ENCODE data around the gene LEMD1.
A peak's percentile ranks its signal among the peaks of the same experiment; 100 is the strongest.

Gene LEMD1

GRCh38 chr1:205441318-205441633, 19.4 kb upstream of the LEMD1 start:
- H3K4me1 Mint-ChIP-seq, result peaks cover 97% of the 10 kb centered on the region
- H3K27ac Mint-ChIP-seq, result peak overlapping the region; percentile 95 to 96 (median 96)
- H3K27me3 Mint-ChIP-seq (ENCODE audit: low read depth), result peaks cover 11% of the 10 kb centered on the region
- H3K36me3 Mint-ChIP-seq (ENCODE audit: low read depth), result no peaks in the 10 kb centered on the region
- TF ChIP-seq CTCF (IDR thresholded peaks at IDR 0.05; ENCODE audit: unreplicated experiment in 3 of 3), result no peak
- H3K4me3 Mint-ChIP-seq, result peak overlapping the region in 2 of 3 experiments; percentile 38 to 67
- H3K9me3 Mint-ChIP-seq, result no peaks in the 10 kb centered on the region

GRCh38 chr1:205440476-205441317, 18.8 kb upstream of the LEMD1 start:
- Mint-ChIP-seq H3K27me3 (ENCODE audit: low read depth) (peaks cover 14% of the 10 kb centered on the region), H3K4me3 (peak overlapping the region in 2 of 3 experiments; percentile 38 to 67), H3K36me3 (ENCODE audit: low read depth) (no peaks in the 10 kb centered on the region), H3K27ac (peak overlapping the region; percentile 95 to 96 (median 96)), H3K4me1 (peaks cover 97% of the 10 kb centered on the region), H3K9me3 (no peaks in the 10 kb centered on the region)
- TF ChIP-seq CTCF (IDR thresholded peaks at IDR 0.05; ENCODE audit: unreplicated experiment in 3 of 3), result no peak

GRCh38 chr1:205440121-205440475, 18.2 kb upstream of the LEMD1 start:
- Mint-ChIP-seq H3K4me3 (peak overlapping the region in 1 of 3 experiments; percentile 45), H3K9me3 (no peaks in the 10 kb centered on the region), H3K36me3 (ENCODE audit: low read depth) (no peaks in the 10 kb centered on the region), H3K27ac (peak overlapping the region; percentile 5 to 95 (median 84)), H3K27me3 (ENCODE audit: low read depth) (peaks cover 15% of the 10 kb centered on the region), H3K4me1 (peaks cover 95% of the 10 kb centered on the region)
- no peak for TF ChIP-seq CTCF (IDR thresholded peaks at IDR 0.05; ENCODE audit: unreplicated experiment in 3 of 3)

GRCh38 chr1:205438213-205439158, 16.6 kb upstream of the LEMD1 start:
- TF ChIP-seq CTCF (IDR thresholded peaks at IDR 0.05; ENCODE audit: unreplicated experiment in 3 of 3), result peak; percentile 37 to 63 (median 48)
- Mint-ChIP-seq H3K27me3 (ENCODE audit: low read depth) (peaks cover 14% of the 10 kb centered on the region), H3K9me3 (no peaks in the 10 kb centered on the region), H3K4me3 (peak overlapping the region; percentile 7 to 58 (median 29)), H3K4me1 (peaks cover 91% of the 10 kb centered on the region), H3K36me3 (ENCODE audit: low read depth) (no peaks in the 10 kb centered on the region), H3K27ac (peak overlapping the region; percentile 66 to 95 (median 84))

GRCh38 chr1:205437570-205437969, 15.7 kb upstream of the LEMD1 start:
- H3K9me3 Mint-ChIP-seq, result no peaks in the 10 kb centered on the region
- H3K27ac Mint-ChIP-seq, result peak overlapping the region in 2 of 3 experiments; percentile 77 to 95

More at GRCh38 chr1:205437570-205437969, 15.7 kb upstream of the LEMD1 start:
- H3K4me3 Mint-ChIP-seq, result peak overlapping the region in 2 of 3 experiments; percentile 9 to 13
- H3K36me3 Mint-ChIP-seq (ENCODE audit: low read depth), result no peaks in the 10 kb centered on the region
- H3K27me3 Mint-ChIP-seq (ENCODE audit: low read depth), result peaks cover 14% of the 10 kb centered on the region
- TF ChIP-seq CTCF (IDR thresholded peaks at IDR 0.05; ENCODE audit: unreplicated experiment in 3 of 3), result no peak
- peaks cover 82% of the 10 kb centered on the region for H3K4me1 Mint-ChIP-seq

Data from nephron (organoid).